Measurements from ENCODE around the gene ADGRF3.

DNA sequence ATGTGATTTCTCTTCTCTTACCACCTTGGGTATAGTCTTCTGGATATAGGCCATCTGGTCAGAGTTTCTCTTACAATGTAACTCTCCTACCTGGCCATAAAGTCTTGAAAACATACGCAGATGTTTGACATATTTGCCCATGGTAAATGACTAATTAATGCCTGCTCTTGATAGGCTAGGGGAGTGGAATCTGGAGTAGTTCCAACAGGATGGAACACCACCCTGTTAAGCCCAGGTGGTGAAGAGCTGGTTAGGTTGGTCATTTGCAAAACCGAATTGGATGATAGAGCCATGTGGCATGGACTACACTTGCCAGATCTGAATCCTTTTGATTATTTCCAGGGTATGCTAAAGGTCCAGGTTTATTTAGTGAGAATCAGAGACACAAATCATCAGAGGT is 65.4 kb downstream of the ADGRF3 start:
- TF ChIP-seq POLR2A (IDR thresholded peaks at IDR 0.05; ENCODE audit: low read length), result no peak
- TF ChIP-seq GATA1 (IDR thresholded peaks at IDR 0.05; ENCODE audit: low read depth, low read length), result no peak
